ACC112 (cell line): ENCODE results near the gene ARMC7.

Experiments used
- H2AFZ ChIP-seq: fragments of 200-600 bp; sonication (generic); one replicate; pipeline ENCODE4 v1.6.0; 2017; ENCODE audit warnings: antibody characterized with exemption, low read length; ENCODE audit not compliant: unreplicated experiment
- H3K27ac ChIP-seq: fragments of 200-600 bp; sonication (generic); 2 replicates; pipeline ENCODE4 v1.5.1; 2014; ENCODE audit warnings: low read depth, mild to moderate bottlenecking, antibody characterized with exemption, low read length, moderate library complexity
- H3K27me3 ChIP-seq: fragments of 200-600 bp; sonication (generic); 2 replicates; pipeline ENCODE4 v1.6.1; 2014; ENCODE audit warnings: mild to moderate bottlenecking, antibody characterized with exemption, low read length, moderate library complexity, mixed read lengths; ENCODE audit not compliant: insufficient read depth
- H3K36me3 ChIP-seq: fragments of 200-600 bp; sonication (generic); 2 replicates; pipeline ENCODE4 v1.6.1; 2016; ENCODE audit warnings: mild to moderate bottlenecking, antibody characterized with exemption, low read length, moderate library complexity, mixed read lengths; ENCODE audit not compliant: insufficient read depth
- H3K4me1 ChIP-seq: fragments of 200-600 bp; sonication (generic); one replicate; pipeline ENCODE4 v1.6.1; 2016; ENCODE audit warnings: low read length, mixed read lengths; ENCODE audit not compliant: insufficient read depth, unreplicated experiment, control insufficient read depth
- H3K4me3 ChIP-seq: fragments of 200-600 bp; sonication (generic); 2 replicates; pipeline ENCODE4 v1.5.1; 2014; ENCODE audit warnings: mild to moderate bottlenecking, low read depth, low read length
- H3K79me2 ChIP-seq: fragments of 200-600 bp; sonication (generic); one replicate; pipeline ENCODE4 v1.6.0; 2016; ENCODE audit warnings: low read length; ENCODE audit not compliant: control insufficient read depth, unreplicated experiment, insufficient read depth

Gene ARMC7

GRCh38 chr17:75142236-75142971, 32.6 kb downstream of the ARMC7 start:
- Histone ChIP-seq H3K4me1 (peaks cover 3% of the 10 kb centered on the region), H3K27me3 (no peaks in the 10 kb centered on the region), H3K4me3 (no peak overlapping the region), H3K79me2 (no peaks in the 10 kb centered on the region), H3K27ac (no peak overlapping the region), H2AFZ (no peak overlapping the region), H3K36me3 (peaks cover 36% of the 10 kb centered on the region)

GRCh38 chr17:75144816-75145512, 35.2 kb downstream of the ARMC7 start:
- Histone ChIP-seq H3K36me3 (peaks cover 43% of the 10 kb centered on the region), H3K27ac (no peak overlapping the region), H3K79me2 (peaks cover 14% of the 10 kb centered on the region), H3K4me1 (peaks cover 3% of the 10 kb centered on the region), H2AFZ (no peak overlapping the region), H3K27me3 (no peaks in the 10 kb centered on the region), H3K4me3 (no peak overlapping the region)

- H3K27me3 ChIP-seq = no peaks in the 10 kb centered on the region
- peaks cover 29% of the 10 kb centered on the region for H3K79me2 ChIP-seq
- no peak overlapping the region for H3K4me3 ChIP-seq
- peaks cover 3% of the 10 kb centered on the region for H3K4me1 ChIP-seq
- H3K27ac ChIP-seq = no peak overlapping the region
- peaks cover 35% of the 10 kb centered on the region; the same call in 1 of the 2 replicates for H3K36me3 ChIP-seq
- no peak overlapping the region for H2AFZ ChIP-seq
These were observed 36.8 kb downstream of the ARMC7 start for GRCh38 chr17:75146592-75146991.

- no peak overlapping the region for H3K4me3 ChIP-seq
- peaks cover 43% of the 10 kb centered on the region for H3K79me2 ChIP-seq
- no peak overlapping the region for H2AFZ ChIP-seq
- peaks cover 10% of the 10 kb centered on the region for H3K4me1 ChIP-seq
- H3K36me3 ChIP-seq = peaks cover 31% of the 10 kb centered on the region; the same call in 1 of the 2 replicates
- H3K27ac ChIP-seq = no peak overlapping the region
- no peaks in the 10 kb centered on the region for H3K27me3 ChIP-seq
These were observed 38.2 kb downstream of the ARMC7 start for GRCh38 chr17:75147878-75148546.

- no peak overlapping the region for H3K27ac ChIP-seq
- peaks cover 11% of the 10 kb centered on the region; the same call in 1 of the 2 replicates for H3K36me3 ChIP-seq
- peaks cover 16% of the 10 kb centered on the region for H3K4me1 ChIP-seq
- H3K27me3 ChIP-seq = no peaks in the 10 kb centered on the region
- peaks cover 54% of the 10 kb centered on the region for H3K79me2 ChIP-seq
- peak overlapping the region; percentile 84; the same call in 1 of the 2 replicates for H3K4me3 ChIP-seq
- H2AFZ ChIP-seq = no peak overlapping the region
These were observed 42.2 kb downstream of the ARMC7 start for GRCh38 chr17:75151930-75152329.

- Histone ChIP-seq H2AFZ (no peak overlapping the region), H3K4me3 (peak overlapping the region; percentile 84), H3K27ac (no peak overlapping the region), H3K4me1 (peaks cover 14% of the 10 kb centered on the region), H3K36me3 (peaks cover 6% of the 10 kb centered on the region; the same call in 1 of the 2 replicates), H3K79me2 (peaks cover 54% of the 10 kb centered on the region), H3K27me3 (no peaks in the 10 kb centered on the region)
These were observed 42.8 kb downstream of the ARMC7 start for GRCh38 chr17:75152523-75152921.

- H3K27me3 ChIP-seq = no peaks in the 10 kb centered on the region
- H3K4me3 ChIP-seq = peak overlapping the region; percentile 84
- H3K27ac ChIP-seq = no peak overlapping the region
- peak overlapping the region; percentile 55 for H2AFZ ChIP-seq
- H3K36me3 ChIP-seq = peaks cover under 1% of the 10 kb centered on the region; the same call in 1 of the 2 replicates
- peaks cover 14% of the 10 kb centered on the region for H3K4me1 ChIP-seq
- peaks cover 54% of the 10 kb centered on the region for H3K79me2 ChIP-seq
These were observed 43.4 kb downstream of the ARMC7 start for GRCh38 chr17:75152922-75153779.

- H3K27me3 ChIP-seq = no peaks in the 10 kb centered on the region
- H3K27ac ChIP-seq = no peak overlapping the region
- no peaks in the 10 kb centered on the region for H3K36me3 ChIP-seq
- no peak overlapping the region for H2AFZ ChIP-seq
- peak overlapping the region; percentile 84 for H3K4me3 ChIP-seq
- H3K4me1 ChIP-seq = peaks cover 19% of the 10 kb centered on the region
- peaks cover 47% of the 10 kb centered on the region for H3K79me2 ChIP-seq
These were observed 44.0 kb downstream of the ARMC7 start for GRCh38 chr17:75153780-75154194.

- no peak within 1 kb of the TSS for H3K27ac ChIP-seq
- peaks cover 25% of the 10 kb centered on the region for H3K4me1 ChIP-seq
- peak within 1 kb of the TSS; percentile 6 for H2AFZ ChIP-seq
- no peaks in the 10 kb centered on the region for H3K27me3 ChIP-seq
- no peaks in the 10 kb centered on the region for H3K36me3 ChIP-seq
- H3K79me2 ChIP-seq = peaks cover 44% of the 10 kb centered on the region
- peak within 1 kb of the TSS; percentile 84 for H3K4me3 ChIP-seq
These were observed 44.7 kb downstream of the ARMC7 start, which contains the start of gene JPT1 for GRCh38 chr17:75154195-75155106. Gene JPT1, minus strand, starts transcription at chr17:75154512. Its CDS starts 115 bp downstream, at chr17:75154397.
